GM20431 (cell line): ENCODE data around the gene RETREG1.
"Not testable (repeated sequence)": the region's sequence is repeated elsewhere in the genome, so short reads cannot be mapped to it uniquely, and the experiment has no call there.

Experiments used
- in situ Hi-C: fragments of 300-500 bp; cut with MseI, MboI; formaldehyde crosslinking; loops from one replicate; pipeline ENCODE4 v1.15.0; 2020; ENCODE audit warnings: low sequenced_read_pairs; ENCODE audit not compliant: unreplicated experiment

RETREG1 gene

GRCh38 chr5:16500024-16500423 is 116.8 kb downstream of the RETREG1 start:
- in situ Hi-C loops = no loop called here

- in situ Hi-C loops = no loop called here
Measured at GRCh38 chr5:16497546-16497945, 119.3 kb downstream of the RETREG1 start.

GRCh38 chr5:16493261-16493660 is 123.5 kb downstream of the RETREG1 start:
- in situ Hi-C loops = no loop called here

- in situ Hi-C loops = no loop called here
Measured at GRCh38 chr5:16492398-16493140, 124.2 kb downstream of the RETREG1 start.

- in situ Hi-C loops = no loop called here
Measured at GRCh38 chr5:16490911-16491310, 125.9 kb downstream of the RETREG1 start.

- in situ Hi-C loops = no loop called here
Measured at GRCh38 chr5:16489322-16489791, 127.4 kb downstream of the RETREG1 start.

- in situ Hi-C loops = no loop called here
Measured at GRCh38 chr5:16487456-16487855, 129.3 kb downstream of the RETREG1 start.

GRCh38 chr5:16486711-16487111 is 130.1 kb downstream of the RETREG1 start:
- in situ Hi-C loops = no loop called here

GRCh38 chr5:16485656-16486055 is 131.1 kb downstream of the RETREG1 start:
- in situ Hi-C loops = no loop called here

- in situ Hi-C loops = no loop called here
Measured at GRCh38 chr5:16484081-16484480, 132.7 kb downstream of the RETREG1 start.

GRCh38 chr5:16483361-16483760 is 133.4 kb downstream of the RETREG1 start:
- in situ Hi-C loops = no loop called here

- in situ Hi-C loops = no loop called here
Measured at GRCh38 chr5:16482891-16483290, 133.9 kb downstream of the RETREG1 start.

GRCh38 chr5:16480821-16481538 is 135.8 kb downstream of the RETREG1 start:
- in situ Hi-C loops = no loop called here

- in situ Hi-C loops = no loop called here
Measured at GRCh38 chr5:16480144-16480543, 136.7 kb downstream of the RETREG1 start.

GRCh38 chr5:16477541-16477940 is 139.3 kb downstream of the RETREG1 start:
- in situ Hi-C loops = no loop called here

GRCh38 chr5:16476417-16476816 is 140.4 kb downstream of the RETREG1 start:
- in situ Hi-C loops = not testable (repeated sequence)

- in situ Hi-C loops = no loop called here
Measured at GRCh38 chr5:16471387-16471786, 145.4 kb downstream of the RETREG1 start.

GRCh38 chr5:16467363-16468219 is 149.2 kb downstream of the RETREG1 start:
- in situ Hi-C loops = no loop called here

GRCh38 chr5:16465544-16466432 is 151.0 kb downstream of the RETREG1 start, which contains the start of gene ZNF622:
Gene ZNF622, minus strand, starts transcription at chr5:16465800. Its CDS starts 135 bp downstream, at chr5:16465665.
- in situ Hi-C loops = no loop called here
